Measurements from ENCODE around the gene GPBAR1. TPM values are rescaled to one million over a fixed set of nuclear protein-coding genes. Genes with fewer than 3 reads are reported as not detected.

GPBAR1 gene
- total and polyA plus RNA-seq, 2 donors (not counting 1 experiment from before 2014, with no cell fraction given), result 0.66 to 0.81 TPM

GRCh38 chr2:218219934-218220333 lies 40.9 kb upstream of the GPBAR1 start:
- H4K20me1 ChIP-seq (ENCODE audit: control insufficient read depth, insufficient read depth, low read length, poor library complexity, severe bottlenecking), result peaks cover 60% of the 10 kb centered on the region
- peaks cover 3 to 35% of the 10 kb centered on the region in 2 experiments for H3K36me3 ChIP-seq (replicated peaks in 1 of 2; ENCODE audit: control extremely low read depth in 1 of 2, control insufficient read depth in 1 of 2, extremely low read depth in 1 of 2, insufficient read depth in 2 of 2, low read length in 1 of 2)
- no peaks in the 10 kb centered on the region for H3K9me3 ChIP-seq (ENCODE audit: control extremely low read depth in 1 of 3, control insufficient read depth in 2 of 3, insufficient read depth in 1 of 3, low read length in 2 of 3)
- H3K27me3 Mint-ChIP-seq, result no peaks in the 10 kb centered on the region
- no peaks in the 10 kb centered on the region for H3K27me3 ChIP-seq (replicated peaks in 1 of 4; ENCODE audit: control extremely low read depth in 1 of 4, control insufficient read depth in 3 of 4, insufficient read depth in 4 of 4, low read length in 3 of 4)
- H3K27ac Mint-ChIP-seq, result peak overlapping the region; percentile 84
- peaks cover 92% of the 10 kb centered on the region for H3K79me2 ChIP-seq (ENCODE audit: control insufficient read depth, insufficient read depth, low read length)
- H3K4me3 ChIP-seq (ENCODE audit: control extremely low read depth in 1 of 5, extremely low read depth in 1 of 5, insufficient read depth in 1 of 5, low read depth in 2 of 5, low read length in 4 of 5), result peak overlapping the region in 4 of 5 experiments; percentile 22 to 97 (median 93)
- peak overlapping the region; percentile 100 for H3K9ac ChIP-seq (ENCODE audit: low read length)
- WGBS (ENCODE audit: insufficient coverage), result no CpG with 5 or more reads among the region's 2 CpGs
- peak overlapping the region; percentile 90 for H3K4me3 Mint-ChIP-seq
- DNase-seq (no peak), ATAC-seq (ENCODE audit: low read depth) (no peak)
- H3K4me1 ChIP-seq (ENCODE audit: control insufficient read depth in 2 of 2, insufficient read depth in 2 of 2, low read length in 2 of 2), result peaks cover 66 to 76% of the 10 kb centered on the region in 2 donors
- peaks cover 74% of the 10 kb centered on the region for H3K4me1 Mint-ChIP-seq
- H2AFZ ChIP-seq (ENCODE audit: insufficient read depth, low read depth, low read length, poor library complexity, severe bottlenecking), result no peak overlapping the region
- ChIA-PET CTCF (interaction anchor here (0.6 to 2.5 kb wide), 5 partner anchors 11 to 70 kb away, joined by 3 to 16 read pairs (median 6); no protein-coding TSS in a partner anchor), POLR2A (interaction anchor here (0.6 kb wide), 1 partner anchor 16 kb away, joined by 3 read pairs; no protein-coding TSS in a partner anchor)
- TF ChIP-seq EZH2 (IDR thresholded peaks at IDR 0.05; ENCODE audit: borderline replicate concordance, insufficient read depth, low read depth, low read length, poor library complexity, severe bottlenecking), result no peak
- TF ChIP-seq, protein P1, sequence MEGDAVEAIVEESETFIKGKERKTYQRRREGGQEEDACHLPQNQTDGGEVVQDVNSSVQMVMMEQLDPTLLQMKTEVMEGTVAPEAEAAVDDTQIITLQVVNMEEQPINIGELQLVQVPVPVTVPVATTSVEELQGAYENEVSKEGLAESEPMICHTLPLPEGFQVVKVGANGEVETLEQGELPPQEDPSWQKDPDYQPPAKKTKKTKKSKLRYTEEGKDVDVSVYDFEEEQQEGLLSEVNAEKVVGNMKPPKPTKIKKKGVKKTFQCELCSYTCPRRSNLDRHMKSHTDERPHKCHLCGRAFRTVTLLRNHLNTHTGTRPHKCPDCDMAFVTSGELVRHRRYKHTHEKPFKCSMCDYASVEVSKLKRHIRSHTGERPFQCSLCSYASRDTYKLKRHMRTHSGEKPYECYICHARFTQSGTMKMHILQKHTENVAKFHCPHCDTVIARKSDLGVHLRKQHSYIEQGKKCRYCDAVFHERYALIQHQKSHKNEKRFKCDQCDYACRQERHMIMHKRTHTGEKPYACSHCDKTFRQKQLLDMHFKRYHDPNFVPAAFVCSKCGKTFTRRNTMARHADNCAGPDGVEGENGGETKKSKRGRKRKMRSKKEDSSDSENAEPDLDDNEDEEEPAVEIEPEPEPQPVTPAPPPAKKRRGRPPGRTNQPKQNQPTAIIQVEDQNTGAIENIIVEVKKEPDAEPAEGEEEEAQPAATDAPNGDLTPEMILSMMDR (IDR thresholded peaks at IDR 0.05), result no peak
- intact Hi-C loops (cut with micrococcal nuclease), result loop anchor here (1.0 to 5.0 kb wide), 5 partner anchors 9 to 1167 kb away; partner anchors contain the start of genes CNPPD1, DNPEP, RETREG2 and RNF25
- H3K4me2 ChIP-seq (replicated peaks; ENCODE audit: low read depth, low read length, poor library complexity, severe bottlenecking), result peak overlapping the region; percentile 79
- H3K27ac ChIP-seq (ENCODE audit: low read length in 2 of 2), result peak overlapping the region; percentile 40 to 99
- H3K9me3 Mint-ChIP-seq (ENCODE audit: insufficient read depth), result no peaks in the 10 kb centered on the region

- no peak for DNase-seq
- Histone ChIP-seq H3K4me3 (ENCODE audit: control extremely low read depth in 1 of 5, extremely low read depth in 1 of 5, insufficient read depth in 1 of 5, low read depth in 2 of 5, low read length in 4 of 5) (peak overlapping the region in 1 of 5 experiments; percentile 97), H3K4me1 (ENCODE audit: control insufficient read depth in 2 of 2, insufficient read depth in 2 of 2, low read length in 2 of 2) (peaks cover 73 to 85% of the 10 kb centered on the region in 2 donors), H4K20me1 (ENCODE audit: control insufficient read depth, insufficient read depth, low read length, poor library complexity, severe bottlenecking) (peaks cover 71% of the 10 kb centered on the region), H3K27ac (ENCODE audit: low read length in 2 of 2) (peak overlapping the region; percentile 20 to 99), H3K27me3 (replicated peaks in 1 of 4; ENCODE audit: control extremely low read depth in 1 of 4, control insufficient read depth in 3 of 4, insufficient read depth in 4 of 4, low read length in 3 of 4) (no peaks in the 10 kb centered on the region), H3K79me2 (ENCODE audit: control insufficient read depth, insufficient read depth, low read length) (peaks cover 98% of the 10 kb centered on the region), H3K4me2 (replicated peaks; ENCODE audit: low read depth, low read length, poor library complexity, severe bottlenecking) (peak overlapping the region; percentile 79), H2AFZ (ENCODE audit: insufficient read depth, low read depth, low read length, poor library complexity, severe bottlenecking) (no peak overlapping the region), H3K36me3 (replicated peaks in 1 of 2; ENCODE audit: control extremely low read depth in 1 of 2, control insufficient read depth in 1 of 2, extremely low read depth in 1 of 2, insufficient read depth in 2 of 2, low read length in 1 of 2) (peaks cover 3 to 45% of the 10 kb centered on the region in 2 experiments), H3K9me3 (ENCODE audit: control extremely low read depth in 1 of 3, control insufficient read depth in 2 of 3, insufficient read depth in 1 of 3, low read length in 2 of 3) (no peaks in the 10 kb centered on the region), H3K9ac (ENCODE audit: low read length) (peak overlapping the region; percentile 100)
- TF ChIP-seq, protein P1 (IDR thresholded peaks at IDR 0.05), result no peak
- no peak for TF ChIP-seq EZH2 (IDR thresholded peaks at IDR 0.05; ENCODE audit: borderline replicate concordance, insufficient read depth, low read depth, low read length, poor library complexity, severe bottlenecking)
- 30% methylated on average over 4 of the region's 5 CpGs for WGBS (ENCODE audit: insufficient coverage)
- H3K27ac Mint-ChIP-seq, result peak overlapping the region; percentile 87
- no peaks in the 10 kb centered on the region for H3K9me3 Mint-ChIP-seq (ENCODE audit: insufficient read depth)
- H3K27me3 Mint-ChIP-seq, result no peaks in the 10 kb centered on the region
- no peak for ATAC-seq (ENCODE audit: low read depth)
- H3K4me3 Mint-ChIP-seq, result peak overlapping the region; percentile 73
- CTCF ChIA-PET, result interaction anchor here (1.3 to 2.5 kb wide), 4 partner anchors 10 to 52 kb away, joined by 3 to 16 read pairs (median 8); no protein-coding TSS in a partner anchor
- POLR2A ChIA-PET, result interaction anchor here (0.8 kb wide), 1 partner anchor 50 kb away, joined by 3 read pairs; the partner anchor contains the start of genes AAMP and PNKD
- H3K4me1 Mint-ChIP-seq, result peaks cover 83% of the 10 kb centered on the region
- intact Hi-C loops (cut with micrococcal nuclease), result loop anchor here (1.0 kb wide), 1 partner anchor 8 kb away; no protein-coding TSS in a partner anchor
Measured at GRCh38 chr2:218221000-218221399, 39.8 kb upstream of the GPBAR1 start.
